ENCODE data around the gene PRKN. TPM values are rescaled to one million over a fixed set of nuclear protein-coding genes. Genes with fewer than 3 reads are reported as not detected.

PRKN gene
- total RNA-seq, 4 donors from 2014 or later, result 5.2 to 121 (median 6.9) TPM

DNA sequence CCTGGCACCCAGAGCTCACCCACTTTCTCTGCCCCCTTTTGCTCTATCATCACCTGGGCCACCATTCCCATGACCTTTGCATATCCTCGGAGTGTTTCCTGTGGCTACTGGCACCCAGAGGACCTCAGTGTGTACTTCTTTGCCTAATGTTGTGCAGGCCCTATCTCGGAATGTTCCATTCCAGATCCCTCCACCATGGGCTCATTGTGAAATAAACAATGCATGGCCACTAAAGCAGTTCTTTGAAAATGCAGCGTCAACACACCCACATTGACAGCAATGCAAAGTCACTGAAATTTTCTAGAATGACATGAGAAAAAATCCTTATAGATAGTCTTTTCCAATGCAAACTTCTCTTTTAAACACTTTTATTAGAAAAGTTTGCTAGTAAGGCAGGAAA, 1380.8 kb downstream of the PRKN start:
- Histone ChIP-seq H3K4me1 (no peaks in the 10 kb centered on the region), H3K36me3 (no peaks in the 10 kb centered on the region), H3K27ac (no peak overlapping the region), H3K27me3 (no peaks in the 10 kb centered on the region), H3K9me3 (no peaks in the 10 kb centered on the region), H3K4me3 (replicated peaks in 1 of 3) (no peak overlapping the region)
- DNase-seq, result no peak
- intact Hi-C loops (cut with DNase I), result no loop called here
- no peak for TF ChIP-seq POLR2A (IDR thresholded peaks at IDR 0.05)
- no peak for TF ChIP-seq CTCF (IDR thresholded peaks at IDR 0.05)
- WGBS, 2 donors, result 83 to 89% methylated on average over 3 of the region's 3 CpGs

- intact Hi-C loops (cut with DNase I), result no loop called here
- Histone ChIP-seq H3K9me3 (no peaks in the 10 kb centered on the region), H3K4me3 (replicated peaks in 1 of 3) (no peak overlapping the region), H3K4me1 (no peaks in the 10 kb centered on the region), H3K36me3 (no peaks in the 10 kb centered on the region), H3K27ac (no peak overlapping the region), H3K27me3 (no peaks in the 10 kb centered on the region)
- WGBS, 2 donors, result 75 to 79% methylated on average over 3 of the region's 3 CpGs
- no peak for DNase-seq
- TF ChIP-seq CTCF (IDR thresholded peaks at IDR 0.05) (no peak), POLR2A (IDR thresholded peaks at IDR 0.05) (no peak)
Observed at GRCh38 chr6:161344626-161345025, 1382.9 kb downstream of the PRKN start.

- no peak for DNase-seq
- H3K27ac ChIP-seq, result no peak overlapping the region
- WGBS, 2 donors, result 84 to 87% methylated on average over 3 of the region's 3 CpGs
- H3K27me3 ChIP-seq, result no peaks in the 10 kb centered on the region
- intact Hi-C loops (cut with DNase I), result no loop called here
- no peak for TF ChIP-seq POLR2A (IDR thresholded peaks at IDR 0.05)
- no peak overlapping the region for H3K4me3 ChIP-seq (replicated peaks in 1 of 3)
- no peaks in the 10 kb centered on the region for H3K9me3 ChIP-seq
- H3K36me3 ChIP-seq, result no peaks in the 10 kb centered on the region
- no peaks in the 10 kb centered on the region for H3K4me1 ChIP-seq
Observed at GRCh38 chr6:161342039-161342438, 1385.5 kb downstream of the PRKN start.

- DNase-seq, result no peak
- H3K4me3 ChIP-seq (replicated peaks in 1 of 3), result no peak overlapping the region
- 79 to 84% methylated on average over 4 of the region's 4 CpGs for WGBS, 2 donors
- H3K4me1 ChIP-seq, result no peaks in the 10 kb centered on the region
- no peaks in the 10 kb centered on the region for H3K9me3 ChIP-seq
- intact Hi-C loops (cut with DNase I), result no loop called here
- no peaks in the 10 kb centered on the region for H3K36me3 ChIP-seq
- H3K27ac ChIP-seq, result no peak overlapping the region
- H3K27me3 ChIP-seq, result no peaks in the 10 kb centered on the region
- no peak for TF ChIP-seq POLR2A (IDR thresholded peaks at IDR 0.05)
- no peak for TF ChIP-seq CTCF (IDR thresholded peaks at IDR 0.05)
Observed at GRCh38 chr6:161341638-161342037, 1385.9 kb downstream of the PRKN start.

GRCh38 chr6:161338015-161338414, 1389.6 kb downstream of the PRKN start:
- no peaks in the 10 kb centered on the region for H3K4me1 ChIP-seq
- 73 to 82% methylated on average over 3 of the region's 3 CpGs for WGBS, 2 donors
- TF ChIP-seq POLR2A (IDR thresholded peaks at IDR 0.05) (no peak), CTCF (IDR thresholded peaks at IDR 0.05) (no peak)
- DNase-seq, result no peak
- no peaks in the 10 kb centered on the region for H3K27me3 ChIP-seq
- no peak overlapping the region for H3K4me3 ChIP-seq (replicated peaks in 1 of 3)
- no peak overlapping the region for H3K27ac ChIP-seq
- intact Hi-C loops (cut with DNase I), result no loop called here
- no peaks in the 10 kb centered on the region for H3K36me3 ChIP-seq
- no peaks in the 10 kb centered on the region for H3K9me3 ChIP-seq

GRCh38 chr6:161336479-161336878, 1391.1 kb downstream of the PRKN start:
- TF ChIP-seq POLR2A (IDR thresholded peaks at IDR 0.05), result no peak
- TF ChIP-seq CTCF (IDR thresholded peaks at IDR 0.05), result no peak
- no peak for DNase-seq
- H3K4me3 ChIP-seq (replicated peaks in 1 of 3), result no peak overlapping the region
- intact Hi-C loops (cut with DNase I), result no loop called here
- H3K36me3 ChIP-seq, result no peaks in the 10 kb centered on the region
- no peaks in the 10 kb centered on the region for H3K4me1 ChIP-seq
- no peaks in the 10 kb centered on the region for H3K27me3 ChIP-seq
- no peak overlapping the region for H3K27ac ChIP-seq
- 94 to 100% methylated on average over 1 of the region's 1 CpG for WGBS, 2 donors
- H3K9me3 ChIP-seq, result no peaks in the 10 kb centered on the region

Data from thyroid gland (tissue), 4 donors.